AG04449 (cell line): ENCODE results near the gene LRP6.

Experiments
- CTCF ChIA-PET: fragments of 350-600 bp; formaldehyde crosslinking; extraction: SDS; loops from one replicate; lab custom pipeline; 2021; ENCODE audit warnings: antibody characterized with exemption; lab: Yijun Ruan, JAX
- POLR2A ChIA-PET: fragments of 400-600, 350-600 bp; formaldehyde crosslinking; extraction: SDS; loops from one replicate; lab custom pipeline; 2020; ENCODE audit warnings: antibody characterized with exemption, inconsistent platforms; lab: Yijun Ruan, JAX
- DNase-seq: peaks from one replicate; pipeline ENCODE4 v3.0.0-alpha.2; 2010; ENCODE audit warnings: low read depth, low spot score
- H3K4me3 ChIP-seq: 2 replicates; pipeline ENCODE4 v1.5.1; 2011; ENCODE audit warnings: low read depth, mild to moderate bottlenecking, control low read depth, low read length
- TF ChIP-seq, protein P1 (sequence below): IDR thresholded peaks from one replicate; pipeline ENCODE4 v1.5.1; 2011; ENCODE audit warnings: mild to moderate bottlenecking, moderate library complexity, low read length, control low read depth, inconsistent platforms; ENCODE audit not compliant: insufficient read depth; ENCODE audit errors: missing control alignments

Gene LRP6

DNA sequence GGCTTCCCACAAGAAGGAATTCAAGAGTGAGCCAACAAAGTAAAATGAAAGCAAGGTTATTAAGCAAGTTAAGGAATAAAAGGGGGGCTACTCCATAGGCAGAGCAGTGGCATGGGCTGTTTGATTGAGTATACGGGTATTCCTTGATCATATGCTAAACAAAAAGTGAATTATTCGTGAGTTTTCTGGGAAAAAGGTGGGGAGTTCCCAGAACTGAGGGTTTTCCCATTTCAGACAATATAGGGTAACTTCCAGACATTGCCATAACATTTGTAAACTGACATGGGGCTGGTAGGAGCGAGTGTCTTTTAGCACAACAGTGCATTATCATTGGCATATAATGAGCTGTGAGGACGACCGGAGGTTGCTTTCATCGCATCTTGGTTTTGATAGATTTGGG, 198.1 kb downstream of the LRP6 start:
- ChIA-PET CTCF (no interaction called here), POLR2A (no interaction called here)
- DNase-seq = no peak
- no peak overlapping the region for H3K4me3 ChIP-seq
- TF ChIP-seq, protein P1, sequence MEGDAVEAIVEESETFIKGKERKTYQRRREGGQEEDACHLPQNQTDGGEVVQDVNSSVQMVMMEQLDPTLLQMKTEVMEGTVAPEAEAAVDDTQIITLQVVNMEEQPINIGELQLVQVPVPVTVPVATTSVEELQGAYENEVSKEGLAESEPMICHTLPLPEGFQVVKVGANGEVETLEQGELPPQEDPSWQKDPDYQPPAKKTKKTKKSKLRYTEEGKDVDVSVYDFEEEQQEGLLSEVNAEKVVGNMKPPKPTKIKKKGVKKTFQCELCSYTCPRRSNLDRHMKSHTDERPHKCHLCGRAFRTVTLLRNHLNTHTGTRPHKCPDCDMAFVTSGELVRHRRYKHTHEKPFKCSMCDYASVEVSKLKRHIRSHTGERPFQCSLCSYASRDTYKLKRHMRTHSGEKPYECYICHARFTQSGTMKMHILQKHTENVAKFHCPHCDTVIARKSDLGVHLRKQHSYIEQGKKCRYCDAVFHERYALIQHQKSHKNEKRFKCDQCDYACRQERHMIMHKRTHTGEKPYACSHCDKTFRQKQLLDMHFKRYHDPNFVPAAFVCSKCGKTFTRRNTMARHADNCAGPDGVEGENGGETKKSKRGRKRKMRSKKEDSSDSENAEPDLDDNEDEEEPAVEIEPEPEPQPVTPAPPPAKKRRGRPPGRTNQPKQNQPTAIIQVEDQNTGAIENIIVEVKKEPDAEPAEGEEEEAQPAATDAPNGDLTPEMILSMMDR = no peak
